ENCODE data around the gene PLEKHG1.

DNA sequence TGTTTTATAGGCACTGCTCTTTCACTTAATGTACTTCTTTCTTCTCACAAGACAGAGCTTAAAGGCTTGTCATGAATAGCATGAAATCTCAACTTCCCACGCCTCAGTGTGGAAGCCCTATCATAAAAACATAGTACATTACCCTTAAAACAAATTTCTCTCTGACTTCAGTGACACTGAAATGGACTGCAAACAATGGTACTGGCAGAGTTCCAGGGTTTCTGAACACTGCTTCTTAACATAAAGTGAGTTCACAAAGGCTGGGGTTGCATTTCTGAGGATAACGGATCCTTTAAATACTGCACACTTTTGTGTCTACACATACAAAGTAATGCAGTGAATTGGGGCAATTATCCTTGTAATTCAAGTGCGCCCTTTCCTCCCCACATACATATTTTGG, 32.3 kb upstream of the PLEKHG1 start:
- TF ChIP-seq, protein P1, sequence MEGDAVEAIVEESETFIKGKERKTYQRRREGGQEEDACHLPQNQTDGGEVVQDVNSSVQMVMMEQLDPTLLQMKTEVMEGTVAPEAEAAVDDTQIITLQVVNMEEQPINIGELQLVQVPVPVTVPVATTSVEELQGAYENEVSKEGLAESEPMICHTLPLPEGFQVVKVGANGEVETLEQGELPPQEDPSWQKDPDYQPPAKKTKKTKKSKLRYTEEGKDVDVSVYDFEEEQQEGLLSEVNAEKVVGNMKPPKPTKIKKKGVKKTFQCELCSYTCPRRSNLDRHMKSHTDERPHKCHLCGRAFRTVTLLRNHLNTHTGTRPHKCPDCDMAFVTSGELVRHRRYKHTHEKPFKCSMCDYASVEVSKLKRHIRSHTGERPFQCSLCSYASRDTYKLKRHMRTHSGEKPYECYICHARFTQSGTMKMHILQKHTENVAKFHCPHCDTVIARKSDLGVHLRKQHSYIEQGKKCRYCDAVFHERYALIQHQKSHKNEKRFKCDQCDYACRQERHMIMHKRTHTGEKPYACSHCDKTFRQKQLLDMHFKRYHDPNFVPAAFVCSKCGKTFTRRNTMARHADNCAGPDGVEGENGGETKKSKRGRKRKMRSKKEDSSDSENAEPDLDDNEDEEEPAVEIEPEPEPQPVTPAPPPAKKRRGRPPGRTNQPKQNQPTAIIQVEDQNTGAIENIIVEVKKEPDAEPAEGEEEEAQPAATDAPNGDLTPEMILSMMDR (IDR thresholded peaks at IDR 0.05; ENCODE audit: poor library complexity): no peak
- TF ChIP-seq EZH2 (IDR thresholded peaks at IDR 0.05; ENCODE audit: borderline replicate concordance): no peak
- no peak for TF ChIP-seq EZH2phosphoT487 (IDR thresholded peaks at IDR 0.05; ENCODE audit: low read depth, severe bottlenecking, unreplicated experiment)
